HepG2 (cell line): ENCODE measurements around the gene NYNRIN. TPM values are rescaled to one million over a fixed set of nuclear protein-coding genes. Genes with fewer than 3 reads are reported as not detected.

Source experiments
- ATF4 ChIP-seq, 2 experiments: fragments of 450-650 bp in 1 of 2; sonication (generic) in 1 of 2; formaldehyde crosslinking; IDR thresholded peaks; 2 replicates each; pipeline versions ENCODE4 v1.5.0 to v1.8.0; 2020 to 2022; ENCODE audit warnings: mild to moderate bottlenecking in 1 of 2, missing genetic modification reagents in 1 of 2
- CTCF ChIP-seq: sonication (generic); formaldehyde crosslinking; IDR thresholded peaks from 2 replicates; pipeline ENCODE4 v1.5.0; 2020; ENCODE audit warnings: mild to moderate bottlenecking, missing genetic modification reagents, moderate library complexity
- FIP1L1 ChIP-seq: fragments of 200-400 bp; formaldehyde crosslinking; IDR thresholded peaks from 2 replicates; pipeline ENCODE4 v1.6.1; 2018; ENCODE audit warnings: low read depth, mild to moderate bottlenecking, low read length, moderate library complexity, borderline replicate concordance; ENCODE audit not compliant: insufficient read depth
- HIC2 ChIP-seq: sonication (generic); formaldehyde crosslinking; IDR thresholded peaks from 2 replicates; pipeline ENCODE4 v1.9.0; 2022; ENCODE audit warnings: low read depth, missing genetic modification reagents
- HNF1A ChIP-seq, 2 experiments: sonication (generic) in 1 of 2; formaldehyde crosslinking in 1 of 2; IDR thresholded peaks; 2 replicates each; pipeline versions ENCODE4 v1.4.0 to v1.6.1; 2016 to 2020; ENCODE audit warnings: borderline replicate concordance in 1 of 2, low read depth in 1 of 2, mild to moderate bottlenecking in 1 of 2, missing genetic modification reagents in 1 of 2
- LCORL ChIP-seq, 2 experiments: fragments of 450-650 bp in 1 of 2; sonication (generic) in 1 of 2; formaldehyde crosslinking in 1 of 2; IDR thresholded peaks; 2 replicates each; pipeline versions ENCODE4 v1.5.0 to v1.6.1; 2017 to 2020; ENCODE audit warnings: antibody characterized with exemption in 1 of 2, missing genetic modification reagents in 1 of 2
- NR2C2 ChIP-seq: sonication (generic); formaldehyde crosslinking; IDR thresholded peaks from 2 replicates; pipeline ENCODE4 v1.4.0; 2020; ENCODE audit warnings: missing genetic modification reagents, mild to moderate bottlenecking, moderate library complexity, borderline replicate concordance
- NR2F1 ChIP-seq, 2 experiments: fragments of 450-650 bp in 1 of 2; formaldehyde crosslinking in 1 of 2; IDR thresholded peaks; 2 replicates each; pipeline versions ENCODE4 v1.5.0 to v1.6.1; 2016 to 2020; ENCODE audit warnings: mild to moderate bottlenecking in 1 of 2, missing compliant biosample characterization in 1 of 2, missing genetic modification reagents in 1 of 2, moderate library complexity in 1 of 2
- ONECUT2 ChIP-seq: sonication (generic); formaldehyde crosslinking; IDR thresholded peaks from 2 replicates; pipeline ENCODE4 v1.4.0; 2020; ENCODE audit warnings: missing genetic modification reagents
- PRDM15 ChIP-seq: sonication (generic); formaldehyde crosslinking; IDR thresholded peaks from 2 replicates; pipeline ENCODE4 v1.4.0; 2020; ENCODE audit warnings: missing genetic modification reagents
- XBP1 ChIP-seq: sonication (generic); formaldehyde crosslinking; IDR thresholded peaks from 2 replicates; pipeline ENCODE4 v1.5.0; 2020; ENCODE audit warnings: missing genetic modification reagents
- ZNF552 ChIP-seq: sonication (generic); formaldehyde crosslinking; IDR thresholded peaks from 2 replicates; pipeline ENCODE4 v1.9.0; 2022; ENCODE audit warnings: missing genetic modification reagents, mild to moderate bottlenecking, borderline replicate concordance
- ZSCAN31 ChIP-seq: sonication (generic); formaldehyde crosslinking; IDR thresholded peaks from 2 replicates; pipeline ENCODE4 v1.5.0; 2020; ENCODE audit warnings: low read depth, mild to moderate bottlenecking, missing genetic modification reagents
- polyA plus RNA-seq, 8 experiments: library from polyadenylated mRNA; depleted of rRNA in 3 of 8; stranded (reverse) in 7 of 8; unstranded in 1 of 8; fragments of >200 nt; fragmentation: Illumina TruSeq in 4 of 8; extraction: Trizol in 4 of 8; gene quantifications; 2 replicates each; pipeline versions ENCODE4 v1.2.1 to v1.2.3, GENCODE V29; 2011 to 2016; ENCODE audit warnings: low read depth in 4 of 8, missing spikeins in 1 of 8, mixed read lengths in 1 of 8; ENCODE audit not compliant: insufficient read depth in 1 of 8
- total RNA-seq, 5 experiments: library from RNA; depleted of rRNA; stranded (reverse); fragments of >200 nt; fragmentation: Illumina TruSeq; extraction: Trizol; gene quantifications; 2 replicates each; pipeline ENCODE4 v1.2.3, GENCODE V29; 2016; ENCODE audit warnings: low read depth in 1 of 5

NYNRIN gene
- total and polyA plus RNA-seq, 2 of the 13 experiments (the other 11 are each of a cell fraction or from before 2014, with no cell fraction given) = 0.63 to 1.1 TPM

GRCh38 chr14:24426912-24427536 is 28.2 kb downstream of the NYNRIN start (continued):
- no peak for TF ChIP-seq HNF1A (IDR thresholded peaks at IDR 0.05; ENCODE audit: low read depth)
- TF ChIP-seq HNF1A (CRISPR knock-in tag; IDR thresholded peaks at IDR 0.05; ENCODE audit: borderline replicate concordance) = peak; percentile 53; the same call in 1 of the 2 replicates
- peak; percentile 71 for TF ChIP-seq CTCF (CRISPR knock-in tag)
- peak; percentile 90 for TF ChIP-seq ONECUT2
- TF ChIP-seq PRDM15 (CRISPR knock-in tag) = 0 out of 2 replicates have a peak, but pooled peaks have one; percentile 1
- TF ChIP-seq ZNF552 (CRISPR knock-in tag) = no peak; the same call in 1 of the 2 replicates
- TF ChIP-seq NR2F1 (CRISPR knock-in tag; IDR thresholded peaks at IDR 0.05) = peak in 1 of 2 experiments; percentile 12; a peak in 1 of 4 replicates
- TF ChIP-seq FIP1L1 = no peak
- no peak for TF ChIP-seq ATF4 (CRISPR knock-in tag; IDR thresholded peaks at IDR 0.05)
- TF ChIP-seq ZSCAN31 (CRISPR knock-in tag) = peak; percentile 82; the same call in 1 of the 2 replicates
- peak; percentile 78; the same call in 1 of the 2 replicates for TF ChIP-seq HIC2
- TF ChIP-seq XBP1 (CRISPR knock-in tag) = no peak
- TF ChIP-seq LCORL (IDR thresholded peaks at IDR 0.05) = 0 out of 2 replicates have a peak, but pooled peaks have one; percentile 18
- peak; percentile 95 for TF ChIP-seq LCORL (CRISPR knock-in tag; IDR thresholded peaks at IDR 0.05)
- TF ChIP-seq NR2C2 (CRISPR knock-in tag) = peak; percentile 63; the same call in 1 of the 2 replicates
